Measurements from ENCODE around the gene POLR3A.

The POLR3A gene

GRCh38 chr10:77926566-77927401 lies 102.5 kb downstream of the POLR3A start, which contains the start of gene DLG5:
Gene DLG5, minus strand, starts transcription at chr10:77926755. Its CDS starts 235 bp downstream, at chr10:77926520.
- Histone ChIP-seq H3K18ac (ENCODE audit: low read length) (peak within 1 kb of the TSS; percentile 99), H3K4ac (ENCODE audit: low read depth, low read length) (peak within 1 kb of the TSS; percentile 96), H3K14ac (ENCODE audit: low read length) (peak within 1 kb of the TSS; percentile 99), H3K23ac (ENCODE audit: low read length) (no peak within 1 kb of the TSS), H3K4me3 (ENCODE audit: low read depth, low read length) (peak within 1 kb of the TSS; percentile 90), H3K4me2 (ENCODE audit: low read length) (peak within 1 kb of the TSS; percentile 88), H2BK5ac (ENCODE audit: low read depth, low read length, poor library complexity) (peak within 1 kb of the TSS; percentile 88), H3K9ac (ENCODE audit: low read length) (peak within 1 kb of the TSS; percentile 84), H3K27me3 (ENCODE audit: insufficient read depth, low read length) (no peaks in the 10 kb centered on the region), H2BK120ac (ENCODE audit: insufficient read depth, low read length, poor library complexity) (peak within 1 kb of the TSS; percentile 97), H3K36me3 (ENCODE audit: control insufficient read depth in 1 of 2, insufficient read depth in 2 of 2, low read length in 2 of 2) (peaks cover 2 to 3% of the 10 kb centered on the region in 2 experiments), H4K12ac (ENCODE audit: low read depth, low read length) (peak within 1 kb of the TSS; percentile 98), H3K4me1 (ENCODE audit: control insufficient read depth in 1 of 2, insufficient read depth in 2 of 2, low read length in 2 of 2) (peaks cover 16 to 27% of the 10 kb centered on the region in 2 experiments), H2AK5ac (ENCODE audit: low read length) (peak within 1 kb of the TSS; percentile 98), H3K79me2 (ENCODE audit: control insufficient read depth, insufficient read depth, low read length, poor library complexity) (peaks cover 26% of the 10 kb centered on the region), H3K79me1 (ENCODE audit: low read length) (peaks cover 13% of the 10 kb centered on the region), H2BK12ac (ENCODE audit: low read length) (peak within 1 kb of the TSS; percentile 73), H3K9me3 (ENCODE audit: insufficient read depth, low read depth, low read length) (no peaks in the 10 kb centered on the region), H2AFZ (ENCODE audit: insufficient read depth, low read length, poor library complexity) (peak within 1 kb of the TSS; percentile 98), H3K27ac (ENCODE audit: low read depth, low read length) (peak within 1 kb of the TSS; percentile 70), H4K91ac (ENCODE audit: low read depth, low read length) (peak within 1 kb of the TSS; percentile 98), H4K8ac (ENCODE audit: low read depth, low read length) (peak within 1 kb of the TSS; percentile 97)
- peak in 1 of 2 donors; percentile 48 for DNase-seq
- WGBS (ENCODE audit: extremely low coverage, insufficient coverage, insufficient read length), result no CpG with 5 or more reads among the region's 95 CpGs

GRCh38 chr10:77925795-77926565 lies 103.3 kb downstream of the POLR3A start:
- Histone ChIP-seq H3K23ac (ENCODE audit: low read length) (no peak overlapping the region), H3K9ac (ENCODE audit: low read length) (peak overlapping the region; percentile 81), H4K8ac (ENCODE audit: low read depth, low read length) (peak overlapping the region; percentile 97), H3K9me3 (ENCODE audit: insufficient read depth, low read depth, low read length) (no peaks in the 10 kb centered on the region), H2AK5ac (ENCODE audit: low read length) (peak overlapping the region; percentile 98), H3K4me1 (ENCODE audit: control insufficient read depth in 1 of 2, insufficient read depth in 2 of 2, low read length in 2 of 2) (peaks cover 21 to 32% of the 10 kb centered on the region in 2 experiments), H2BK120ac (ENCODE audit: insufficient read depth, low read length, poor library complexity) (peak overlapping the region; percentile 97), H3K4me3 (ENCODE audit: low read depth, low read length) (peak overlapping the region; percentile 90), H3K79me1 (ENCODE audit: low read length) (peaks cover 13% of the 10 kb centered on the region), H2BK12ac (ENCODE audit: low read length) (peak overlapping the region; percentile 73), H2BK5ac (ENCODE audit: low read depth, low read length, poor library complexity) (peak overlapping the region; percentile 88), H3K4me2 (ENCODE audit: low read length) (peak overlapping the region; percentile 88), H3K18ac (ENCODE audit: low read length) (peak overlapping the region; percentile 99), H3K27me3 (ENCODE audit: insufficient read depth, low read length) (no peaks in the 10 kb centered on the region), H3K27ac (ENCODE audit: low read depth, low read length) (peak overlapping the region; percentile 70), H4K12ac (ENCODE audit: low read depth, low read length) (peak overlapping the region; percentile 98), H3K36me3 (ENCODE audit: control insufficient read depth in 1 of 2, insufficient read depth in 2 of 2, low read length in 2 of 2) (peaks cover 2 to 3% of the 10 kb centered on the region in 2 experiments), H3K79me2 (ENCODE audit: control insufficient read depth, insufficient read depth, low read length, poor library complexity) (peaks cover 30% of the 10 kb centered on the region), H4K91ac (ENCODE audit: low read depth, low read length) (peak overlapping the region; percentile 98), H3K4ac (ENCODE audit: low read depth, low read length) (peak overlapping the region; percentile 96), H2AFZ (ENCODE audit: insufficient read depth, low read length, poor library complexity) (peak overlapping the region; percentile 98), H3K14ac (ENCODE audit: low read length) (peak overlapping the region; percentile 99)
- no CpG with 5 or more reads among the region's 73 CpGs for WGBS (ENCODE audit: extremely low coverage, insufficient coverage, insufficient read length)
- DNase-seq, result peak; percentile 53 to 66

GRCh38 chr10:77925410-77925794 lies 103.9 kb downstream of the POLR3A start:
- Histone ChIP-seq H3K36me3 (ENCODE audit: control insufficient read depth in 1 of 2, insufficient read depth in 2 of 2, low read length in 2 of 2) (peaks cover 2 to 3% of the 10 kb centered on the region in 2 experiments), H3K4me2 (ENCODE audit: low read length) (peak overlapping the region; percentile 88), H3K23ac (ENCODE audit: low read length) (no peak overlapping the region), H3K79me1 (ENCODE audit: low read length) (peaks cover 13% of the 10 kb centered on the region), H4K12ac (ENCODE audit: low read depth, low read length) (no peak overlapping the region), H3K18ac (ENCODE audit: low read length) (peak overlapping the region; percentile 99), H3K9ac (ENCODE audit: low read length) (peak overlapping the region; percentile 81), H3K4me1 (ENCODE audit: control insufficient read depth in 1 of 2, insufficient read depth in 2 of 2, low read length in 2 of 2) (peaks cover 21 to 32% of the 10 kb centered on the region in 2 experiments), H4K8ac (ENCODE audit: low read depth, low read length) (no peak overlapping the region), H2BK5ac (ENCODE audit: low read depth, low read length, poor library complexity) (no peak overlapping the region), H3K4me3 (ENCODE audit: low read depth, low read length) (peak overlapping the region; percentile 90), H3K9me3 (ENCODE audit: insufficient read depth, low read depth, low read length) (no peaks in the 10 kb centered on the region), H3K14ac (ENCODE audit: low read length) (peak overlapping the region; percentile 99), H2BK12ac (ENCODE audit: low read length) (no peak overlapping the region), H3K4ac (ENCODE audit: low read depth, low read length) (peak overlapping the region; percentile 96), H3K27ac (ENCODE audit: low read depth, low read length) (no peak overlapping the region), H4K91ac (ENCODE audit: low read depth, low read length) (no peak overlapping the region), H2BK120ac (ENCODE audit: insufficient read depth, low read length, poor library complexity) (no peak overlapping the region), H3K27me3 (ENCODE audit: insufficient read depth, low read length) (no peaks in the 10 kb centered on the region), H2AK5ac (ENCODE audit: low read length) (no peak overlapping the region), H3K79me2 (ENCODE audit: control insufficient read depth, insufficient read depth, low read length, poor library complexity) (peaks cover 30% of the 10 kb centered on the region), H2AFZ (ENCODE audit: insufficient read depth, low read length, poor library complexity) (no peak overlapping the region)
- DNase-seq, result no peak
- WGBS (ENCODE audit: extremely low coverage, insufficient coverage, insufficient read length), result no CpG with 5 or more reads among the region's 7 CpGs

GRCh38 chr10:77922566-77923179 lies 106.6 kb downstream of the POLR3A start:
- H3K27me3 ChIP-seq (ENCODE audit: insufficient read depth, low read length), result no peaks in the 10 kb centered on the region
- no peak overlapping the region for H3K9ac ChIP-seq (ENCODE audit: low read length)
- peak overlapping the region; percentile 1 for H2AFZ ChIP-seq (ENCODE audit: insufficient read depth, low read length, poor library complexity)
- no peak overlapping the region for H2BK5ac ChIP-seq (ENCODE audit: low read depth, low read length, poor library complexity)
- peak overlapping the region; percentile 26 for H2BK120ac ChIP-seq (ENCODE audit: insufficient read depth, low read length, poor library complexity)
- no peak overlapping the region for H4K91ac ChIP-seq (ENCODE audit: low read depth, low read length)
- peaks cover 35% of the 10 kb centered on the region for H3K79me2 ChIP-seq (ENCODE audit: control insufficient read depth, insufficient read depth, low read length, poor library complexity)
- H3K36me3 ChIP-seq (ENCODE audit: control insufficient read depth in 1 of 2, insufficient read depth in 2 of 2, low read length in 2 of 2), result peaks cover 2 to 3% of the 10 kb centered on the region in 2 experiments
- peak overlapping the region; percentile 26 for H3K4me2 ChIP-seq (ENCODE audit: low read length)
- H2AK5ac ChIP-seq (ENCODE audit: low read length), result peak overlapping the region; percentile 64
- WGBS (ENCODE audit: extremely low coverage, insufficient coverage, insufficient read length), result no CpG with 5 or more reads among the region's 8 CpGs
- no peak overlapping the region for H4K8ac ChIP-seq (ENCODE audit: low read depth, low read length)
- H3K4me1 ChIP-seq (ENCODE audit: control insufficient read depth in 1 of 2, insufficient read depth in 2 of 2, low read length in 2 of 2), result peaks cover 23 to 38% of the 10 kb centered on the region in 2 experiments
- peaks cover 13% of the 10 kb centered on the region for H3K79me1 ChIP-seq (ENCODE audit: low read length)
- no peak for DNase-seq
- H3K4ac ChIP-seq (ENCODE audit: low read depth, low read length), result peak overlapping the region; percentile 42
- no peak overlapping the region for H3K23ac ChIP-seq (ENCODE audit: low read length)
- H4K12ac ChIP-seq (ENCODE audit: low read depth, low read length), result no peak overlapping the region
- peak overlapping the region; percentile 69 for H3K18ac ChIP-seq (ENCODE audit: low read length)
- H3K9me3 ChIP-seq (ENCODE audit: insufficient read depth, low read depth, low read length), result no peaks in the 10 kb centered on the region
- H3K4me3 ChIP-seq (ENCODE audit: low read depth, low read length), result no peak overlapping the region
- no peak overlapping the region for H3K27ac ChIP-seq (ENCODE audit: low read depth, low read length)
- H3K14ac ChIP-seq (ENCODE audit: low read length), result peak overlapping the region; percentile 28
- no peak overlapping the region for H2BK12ac ChIP-seq (ENCODE audit: low read length)

Data from trophoblast cell (in vitro differentiated cells and primary cell).